GM10266 (cell line): ENCODE measurements around the gene FAM217A.

ENCODE experiments used
- DNase-seq: peaks from one replicate; pipeline ENCODE4 v3.0.0; 2012; ENCODE audit errors: extremely low spot score
- CTCF ChIP-seq: IDR thresholded peaks from 2 replicates; pipeline ENCODE4 v1.5.1; 2012; ENCODE audit warnings: mild to moderate bottlenecking, low read depth; ENCODE audit not compliant: control insufficient read depth, insufficient read depth; ENCODE audit errors: missing control alignments

FAM217A gene

GRCh38 chr6:4078691-4079471 is at the start of gene FAM217A:
Gene FAM217A (minus strand): TSS chr6:4079137. CDS start chr6:4077414, 1,723 bp downstream.
- TF ChIP-seq CTCF = no peak
- DNase-seq = no peak

- DNase-seq = no peak
- TF ChIP-seq CTCF = no peak
Measured at GRCh38 chr6:4128072-4128471, 49.1 kb upstream of the FAM217A start.

GRCh38 chr6:4125933-4126864 is 47.3 kb upstream of the FAM217A start:
- DNase-seq = no peak
- TF ChIP-seq CTCF = no peak

- no peak for DNase-seq
- no peak for TF ChIP-seq CTCF
Measured at GRCh38 chr6:4125500-4125899, 46.6 kb upstream of the FAM217A start.

GRCh38 chr6:4124351-4124750 is 45.4 kb upstream of the FAM217A start:
- DNase-seq = no peak
- TF ChIP-seq CTCF = no peak

- no peak for TF ChIP-seq CTCF
- no peak for DNase-seq
Measured at GRCh38 chr6:4115741-4116140, 36.8 kb upstream of the FAM217A start.
